ENCODE results near the gene EML6. TPM values are rescaled to one million over a fixed set of nuclear protein-coding genes. Genes with fewer than 3 reads are reported as not detected.
A peak's percentile ranks its signal among the peaks of the same experiment; 100 is the strongest.
"Not testable (repeated sequence)": the region's sequence is repeated elsewhere in the genome, so short reads cannot be mapped to it uniquely, and the experiment has no call there.

EML6 gene
- total RNA-seq, 2 donors from 2014 or later: 0.96 to 2.0 TPM

- H3K27me3 Mint-ChIP-seq (ENCODE audit: low read depth): no peaks in the 10 kb centered on the region
- H3K4me3 Mint-ChIP-seq: no peak overlapping the region
- ATAC-seq (replicated peaks in 1 of 2): no peak
These were observed 108.0 kb downstream of the EML6 start for GRCh38 chr2:54831480-54831879.

GRCh38 chr2:54834721-54835120, 111.3 kb downstream of the EML6 start:
- H3K27ac Mint-ChIP-seq: no peak overlapping the region
- ATAC-seq (replicated peaks in 1 of 2): no peak
- DNase-seq: no peak
- no peaks in the 10 kb centered on the region for H3K27me3 Mint-ChIP-seq (ENCODE audit: low read depth)
- H3K36me3 Mint-ChIP-seq (ENCODE audit: insufficient read depth in 2 of 2): no peaks in the 10 kb centered on the region
- H3K9me3 Mint-ChIP-seq: no peaks in the 10 kb centered on the region
- no peaks in the 10 kb centered on the region for H3K4me1 Mint-ChIP-seq (ENCODE audit: low read depth)
- no peak overlapping the region for H3K4me3 Mint-ChIP-seq

More at GRCh38 chr2:54831480-54831879, 108.0 kb downstream of the EML6 start:
- Mint-ChIP-seq H3K27ac (no peak overlapping the region), H3K9me3 (no peaks in the 10 kb centered on the region), H3K4me1 (ENCODE audit: low read depth) (no peaks in the 10 kb centered on the region), H3K36me3 (ENCODE audit: insufficient read depth in 2 of 2) (no peaks in the 10 kb centered on the region)
- no peak for DNase-seq

- Mint-ChIP-seq H3K9me3 (no peaks in the 10 kb centered on the region), H3K4me1 (ENCODE audit: low read depth) (no peaks in the 10 kb centered on the region), H3K36me3 (ENCODE audit: insufficient read depth in 2 of 2) (no peaks in the 10 kb centered on the region), H3K27ac (no peak overlapping the region), H3K27me3 (ENCODE audit: low read depth) (no peaks in the 10 kb centered on the region), H3K4me3 (no peak overlapping the region)
- ATAC-seq (replicated peaks in 1 of 2) (no peak), DNase-seq (no peak)
These were observed 113.0 kb downstream of the EML6 start for GRCh38 chr2:54836477-54836876.

- no peak overlapping the region for H3K4me3 Mint-ChIP-seq
These were observed 115.1 kb downstream of the EML6 start for GRCh38 chr2:54838585-54839035.

GRCh38 chr2:54839461-54840255, 116.2 kb downstream of the EML6 start:
- DNase-seq (no peak), ATAC-seq (replicated peaks in 1 of 2) (no peak)
- Mint-ChIP-seq H3K4me3 (no peak overlapping the region), H3K36me3 (ENCODE audit: insufficient read depth in 2 of 2) (no peaks in the 10 kb centered on the region), H3K9me3 (no peaks in the 10 kb centered on the region), H3K27me3 (ENCODE audit: low read depth) (no peaks in the 10 kb centered on the region), H3K27ac (no peak overlapping the region), H3K4me1 (ENCODE audit: low read depth) (no peaks in the 10 kb centered on the region)

More at GRCh38 chr2:54838585-54839035, 115.1 kb downstream of the EML6 start:
- Mint-ChIP-seq H3K4me1 (ENCODE audit: low read depth) (no peaks in the 10 kb centered on the region), H3K9me3 (no peaks in the 10 kb centered on the region), H3K27ac (no peak overlapping the region), H3K27me3 (ENCODE audit: low read depth) (no peaks in the 10 kb centered on the region), H3K36me3 (ENCODE audit: insufficient read depth in 2 of 2) (no peaks in the 10 kb centered on the region)
- DNase-seq (peak; percentile 63 to 66), ATAC-seq (replicated peaks in 1 of 2) (peak; percentile 79 to 86)

- ATAC-seq (replicated peaks in 1 of 2): no peak
- Mint-ChIP-seq H3K27me3 (ENCODE audit: low read depth) (no peaks in the 10 kb centered on the region), H3K4me1 (ENCODE audit: low read depth) (no peaks in the 10 kb centered on the region), H3K4me3 (no peak overlapping the region), H3K27ac (no peak overlapping the region), H3K36me3 (ENCODE audit: insufficient read depth in 2 of 2) (no peaks in the 10 kb centered on the region), H3K9me3 (no peaks in the 10 kb centered on the region)
- no peak for DNase-seq
These were observed 117.4 kb downstream of the EML6 start for GRCh38 chr2:54840559-54841468.

- DNase-seq; H3K27me3 Mint-ChIP-seq (ENCODE audit: low read depth); H3K27ac Mint-ChIP-seq; ATAC-seq (replicated peaks in 1 of 2); H3K9me3 Mint-ChIP-seq; H3K36me3 Mint-ChIP-seq (ENCODE audit: insufficient read depth in 2 of 2); H3K4me1 Mint-ChIP-seq (ENCODE audit: low read depth); H3K4me3 Mint-ChIP-seq: not testable (repeated sequence)
These were observed 118.0 kb downstream of the EML6 start for GRCh38 chr2:54841500-54841899.

- Mint-ChIP-seq H3K9me3 (no peaks in the 10 kb centered on the region), H3K36me3 (ENCODE audit: insufficient read depth in 2 of 2) (no peaks in the 10 kb centered on the region), H3K27me3 (ENCODE audit: low read depth) (no peaks in the 10 kb centered on the region), H3K4me1 (ENCODE audit: low read depth) (no peaks in the 10 kb centered on the region), H3K4me3 (no peak overlapping the region), H3K27ac (no peak overlapping the region)
- no peak for DNase-seq
- ATAC-seq (replicated peaks in 1 of 2): no peak
These were observed 121.6 kb downstream of the EML6 start for GRCh38 chr2:54845094-54845493.

GRCh38 chr2:54845514-54845913, 122.1 kb downstream of the EML6 start:
- no peaks in the 10 kb centered on the region for H3K36me3 Mint-ChIP-seq (ENCODE audit: insufficient read depth in 2 of 2)

GRCh38 chr2:54850171-54851122, 127.0 kb downstream of the EML6 start:
- ATAC-seq (replicated peaks in 1 of 2): no peak
- H3K4me1 Mint-ChIP-seq (ENCODE audit: low read depth): no peaks in the 10 kb centered on the region
- DNase-seq: no peak
- H3K9me3 Mint-ChIP-seq: no peaks in the 10 kb centered on the region
- no peak overlapping the region for H3K27ac Mint-ChIP-seq
- H3K36me3 Mint-ChIP-seq (ENCODE audit: insufficient read depth in 2 of 2): no peaks in the 10 kb centered on the region
- no peak overlapping the region for H3K4me3 Mint-ChIP-seq
- no peaks in the 10 kb centered on the region for H3K27me3 Mint-ChIP-seq (ENCODE audit: low read depth)

More at GRCh38 chr2:54845514-54845913, 122.1 kb downstream of the EML6 start:
- Mint-ChIP-seq H3K27ac (no peak overlapping the region), H3K9me3 (no peaks in the 10 kb centered on the region), H3K27me3 (ENCODE audit: low read depth) (no peaks in the 10 kb centered on the region), H3K4me1 (ENCODE audit: low read depth) (no peaks in the 10 kb centered on the region), H3K4me3 (no peak overlapping the region)
- DNase-seq: no peak
- ATAC-seq (replicated peaks in 1 of 2): no peak

GRCh38 chr2:54853616-54854310, 130.3 kb downstream of the EML6 start:
- Mint-ChIP-seq H3K4me1 (ENCODE audit: low read depth) (no peaks in the 10 kb centered on the region), H3K27me3 (ENCODE audit: low read depth) (no peaks in the 10 kb centered on the region), H3K9me3 (no peaks in the 10 kb centered on the region), H3K4me3 (no peak overlapping the region), H3K36me3 (ENCODE audit: insufficient read depth in 2 of 2) (no peaks in the 10 kb centered on the region), H3K27ac (no peak overlapping the region)
- ATAC-seq (replicated peaks in 1 of 2) (no peak), DNase-seq (no peak)

GRCh38 chr2:54855434-54855833, 132.0 kb downstream of the EML6 start:
- Mint-ChIP-seq H3K4me1 (ENCODE audit: low read depth) (no peaks in the 10 kb centered on the region), H3K9me3 (no peaks in the 10 kb centered on the region), H3K36me3 (ENCODE audit: insufficient read depth in 2 of 2) (no peaks in the 10 kb centered on the region), H3K27me3 (ENCODE audit: low read depth) (no peaks in the 10 kb centered on the region), H3K27ac (no peak overlapping the region), H3K4me3 (no peak overlapping the region)
- DNase-seq (no peak), ATAC-seq (replicated peaks in 1 of 2) (no peak)
